ENCODE results near the gene DENND6B.

GRCh38 chr22:50313600-50313999 lies 13.2 kb downstream of the DENND6B start:
- no peak for TF ChIP-seq CTCF (IDR thresholded peaks at IDR 0.05)
- TF ChIP-seq POLR2AphosphoS5 (IDR thresholded peaks at IDR 0.05), result no peak
- no peak for TF ChIP-seq POLR2A (IDR thresholded peaks at IDR 0.05)
